ENCODE data around the gene LRRC71.
A peak's percentile ranks its signal among the peaks of the same experiment; 100 is the strongest.

The LRRC71 gene

DNA sequence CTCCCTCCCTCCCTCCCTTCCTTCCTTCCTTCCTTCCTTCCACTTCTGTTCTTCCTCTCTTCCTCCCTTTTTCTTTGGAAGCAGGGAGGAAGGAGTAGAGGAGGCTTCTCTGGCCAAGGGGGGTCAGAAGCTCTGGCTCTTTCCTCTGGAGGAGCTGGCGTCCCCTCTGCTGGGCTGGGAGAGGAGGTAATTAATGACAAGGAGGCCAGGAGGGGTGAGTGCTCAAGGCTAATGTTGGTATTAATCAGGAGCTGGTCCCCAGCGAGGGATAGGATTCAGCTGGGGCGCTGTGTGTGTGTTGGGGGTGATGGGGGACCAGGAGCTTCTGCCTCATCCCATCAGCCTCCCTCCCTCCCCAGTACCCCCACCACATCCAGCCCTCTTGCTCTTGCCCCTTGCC lies 33.1 kb upstream of the LRRC71 start:
- TF ChIP-seq SNAI2 (CRISPR knock-in tag; IDR thresholded peaks at IDR 0.05): no peak
- ATAC-seq: no peak

DNA sequence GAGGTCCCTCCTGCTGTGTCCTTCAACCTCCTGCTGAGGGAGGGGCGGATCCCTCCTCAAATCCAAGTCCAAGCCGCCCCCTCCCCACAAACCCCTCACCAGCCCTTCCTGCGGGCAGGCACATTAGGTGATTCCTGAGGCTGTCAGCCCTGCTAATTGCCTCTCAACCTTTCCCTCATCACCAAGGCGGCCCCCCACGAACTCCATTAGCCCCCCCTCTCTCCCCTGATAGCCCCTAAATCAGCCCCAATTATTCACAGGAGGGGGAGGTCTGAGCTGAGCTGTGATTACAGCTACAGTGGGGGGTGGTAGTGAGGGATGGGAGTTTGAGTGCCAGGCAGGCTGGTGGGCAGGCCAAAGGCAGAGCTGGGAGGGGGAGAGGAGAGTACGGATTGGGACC lies 32.7 kb upstream of the LRRC71 start:
- ATAC-seq: no peak
- no peak for TF ChIP-seq ZFP3 (CRISPR knock-in tag; IDR thresholded peaks at IDR 0.05)
- TF ChIP-seq, protein P1, sequence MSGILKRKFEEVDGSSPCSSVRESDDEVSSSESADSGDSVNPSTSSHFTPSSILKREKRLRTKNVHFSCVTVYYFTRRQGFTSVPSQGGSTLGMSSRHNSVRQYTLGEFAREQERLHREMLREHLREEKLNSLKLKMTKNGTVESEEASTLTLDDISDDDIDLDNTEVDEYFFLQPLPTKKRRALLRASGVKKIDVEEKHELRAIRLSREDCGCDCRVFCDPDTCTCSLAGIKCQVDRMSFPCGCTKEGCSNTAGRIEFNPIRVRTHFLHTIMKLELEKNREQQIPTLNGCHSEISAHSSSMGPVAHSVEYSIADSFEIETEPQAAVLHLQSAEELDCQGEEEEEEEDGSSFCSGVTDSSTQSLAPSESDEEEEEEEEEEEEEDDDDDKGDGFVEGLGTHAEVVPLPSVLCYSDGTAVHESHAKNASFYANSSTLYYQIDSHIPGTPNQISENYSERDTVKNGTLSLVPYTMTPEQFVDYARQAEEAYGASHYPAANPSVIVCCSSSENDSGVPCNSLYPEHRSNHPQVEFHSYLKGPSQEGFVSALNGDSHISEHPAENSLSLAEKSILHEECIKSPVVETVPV (CRISPR knock-in tag; IDR thresholded peaks at IDR 0.05): no peak
- TF ChIP-seq ZNF70 (CRISPR knock-in tag; IDR thresholded peaks at IDR 0.05): no peak
- TF ChIP-seq GLIS3 (CRISPR knock-in tag; IDR thresholded peaks at IDR 0.05): no peak
- TF ChIP-seq RARB (CRISPR knock-in tag; IDR thresholded peaks at IDR 0.05): no peak
- TF ChIP-seq TOX (CRISPR knock-in tag; IDR thresholded peaks at IDR 0.05; ENCODE audit: borderline replicate concordance): no peak
- TF ChIP-seq, protein P2, sequence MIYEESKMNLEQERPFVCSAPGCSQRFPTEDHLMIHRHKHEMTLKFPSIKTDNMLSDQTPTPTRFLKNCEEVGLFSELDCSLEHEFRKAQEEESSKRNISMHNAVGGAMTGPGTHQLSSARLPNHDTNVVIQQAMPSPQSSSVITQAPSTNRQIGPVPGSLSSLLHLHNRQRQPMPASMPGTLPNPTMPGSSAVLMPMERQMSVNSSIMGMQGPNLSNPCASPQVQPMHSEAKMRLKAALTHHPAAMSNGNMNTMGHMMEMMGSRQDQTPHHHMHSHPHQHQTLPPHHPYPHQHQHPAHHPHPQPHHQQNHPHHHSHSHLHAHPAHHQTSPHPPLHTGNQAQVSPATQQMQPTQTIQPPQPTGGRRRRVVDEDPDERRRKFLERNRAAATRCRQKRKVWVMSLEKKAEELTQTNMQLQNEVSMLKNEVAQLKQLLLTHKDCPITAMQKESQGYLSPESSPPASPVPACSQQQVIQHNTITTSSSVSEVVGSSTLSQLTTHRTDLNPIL (CRISPR knock-in tag; IDR thresholded peaks at IDR 0.05; ENCODE audit: low read depth): no peak
- no peak for TF ChIP-seq PPARA (CRISPR knock-in tag; IDR thresholded peaks at IDR 0.05; ENCODE audit: borderline replicate concordance)
- no peak for TF ChIP-seq ESRRG (CRISPR knock-in tag; IDR thresholded peaks at IDR 0.05)
- no peak for TF ChIP-seq CSDC2 (CRISPR knock-in tag; IDR thresholded peaks at IDR 0.05)
- TF ChIP-seq, protein P3, sequence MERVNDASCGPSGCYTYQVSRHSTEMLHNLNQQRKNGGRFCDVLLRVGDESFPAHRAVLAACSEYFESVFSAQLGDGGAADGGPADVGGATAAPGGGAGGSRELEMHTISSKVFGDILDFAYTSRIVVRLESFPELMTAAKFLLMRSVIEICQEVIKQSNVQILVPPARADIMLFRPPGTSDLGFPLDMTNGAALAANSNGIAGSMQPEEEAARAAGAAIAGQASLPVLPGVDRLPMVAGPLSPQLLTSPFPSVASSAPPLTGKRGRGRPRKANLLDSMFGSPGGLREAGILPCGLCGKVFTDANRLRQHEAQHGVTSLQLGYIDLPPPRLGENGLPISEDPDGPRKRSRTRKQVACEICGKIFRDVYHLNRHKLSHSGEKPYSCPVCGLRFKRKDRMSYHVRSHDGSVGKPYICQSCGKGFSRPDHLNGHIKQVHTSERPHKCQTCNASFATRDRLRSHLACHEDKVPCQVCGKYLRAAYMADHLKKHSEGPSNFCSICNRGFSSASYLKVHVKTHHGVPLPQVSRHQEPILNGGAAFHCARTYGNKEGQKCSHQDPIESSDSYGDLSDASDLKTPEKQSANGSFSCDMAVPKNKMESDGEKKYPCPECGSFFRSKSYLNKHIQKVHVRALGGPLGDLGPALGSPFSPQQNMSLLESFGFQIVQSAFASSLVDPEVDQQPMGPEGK (CRISPR knock-in tag; IDR thresholded peaks at IDR 0.05; ENCODE audit: borderline replicate concordance): no peak
- TF ChIP-seq, protein P4, sequence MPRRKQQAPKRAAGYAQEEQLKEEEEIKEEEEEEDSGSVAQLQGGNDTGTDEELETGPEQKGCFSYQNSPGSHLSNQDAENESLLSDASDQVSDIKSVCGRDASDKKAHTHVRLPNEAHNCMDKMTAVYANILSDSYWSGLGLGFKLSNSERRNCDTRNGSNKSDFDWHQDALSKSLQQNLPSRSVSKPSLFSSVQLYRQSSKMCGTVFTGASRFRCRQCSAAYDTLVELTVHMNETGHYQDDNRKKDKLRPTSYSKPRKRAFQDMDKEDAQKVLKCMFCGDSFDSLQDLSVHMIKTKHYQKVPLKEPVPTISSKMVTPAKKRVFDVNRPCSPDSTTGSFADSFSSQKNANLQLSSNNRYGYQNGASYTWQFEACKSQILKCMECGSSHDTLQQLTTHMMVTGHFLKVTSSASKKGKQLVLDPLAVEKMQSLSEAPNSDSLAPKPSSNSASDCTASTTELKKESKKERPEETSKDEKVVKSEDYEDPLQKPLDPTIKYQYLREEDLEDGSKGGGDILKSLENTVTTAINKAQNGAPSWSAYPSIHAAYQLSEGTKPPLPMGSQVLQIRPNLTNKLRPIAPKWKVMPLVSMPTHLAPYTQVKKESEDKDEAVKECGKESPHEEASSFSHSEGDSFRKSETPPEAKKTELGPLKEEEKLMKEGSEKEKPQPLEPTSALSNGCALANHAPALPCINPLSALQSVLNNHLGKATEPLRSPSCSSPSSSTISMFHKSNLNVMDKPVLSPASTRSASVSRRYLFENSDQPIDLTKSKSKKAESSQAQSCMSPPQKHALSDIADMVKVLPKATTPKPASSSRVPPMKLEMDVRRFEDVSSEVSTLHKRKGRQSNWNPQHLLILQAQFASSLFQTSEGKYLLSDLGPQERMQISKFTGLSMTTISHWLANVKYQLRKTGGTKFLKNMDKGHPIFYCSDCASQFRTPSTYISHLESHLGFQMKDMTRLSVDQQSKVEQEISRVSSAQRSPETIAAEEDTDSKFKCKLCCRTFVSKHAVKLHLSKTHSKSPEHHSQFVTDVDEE (CRISPR knock-in tag; IDR thresholded peaks at IDR 0.05): no peak
- no peak for TF ChIP-seq OSR1 (CRISPR knock-in tag; IDR thresholded peaks at IDR 0.05)
- TF ChIP-seq, protein P5, sequence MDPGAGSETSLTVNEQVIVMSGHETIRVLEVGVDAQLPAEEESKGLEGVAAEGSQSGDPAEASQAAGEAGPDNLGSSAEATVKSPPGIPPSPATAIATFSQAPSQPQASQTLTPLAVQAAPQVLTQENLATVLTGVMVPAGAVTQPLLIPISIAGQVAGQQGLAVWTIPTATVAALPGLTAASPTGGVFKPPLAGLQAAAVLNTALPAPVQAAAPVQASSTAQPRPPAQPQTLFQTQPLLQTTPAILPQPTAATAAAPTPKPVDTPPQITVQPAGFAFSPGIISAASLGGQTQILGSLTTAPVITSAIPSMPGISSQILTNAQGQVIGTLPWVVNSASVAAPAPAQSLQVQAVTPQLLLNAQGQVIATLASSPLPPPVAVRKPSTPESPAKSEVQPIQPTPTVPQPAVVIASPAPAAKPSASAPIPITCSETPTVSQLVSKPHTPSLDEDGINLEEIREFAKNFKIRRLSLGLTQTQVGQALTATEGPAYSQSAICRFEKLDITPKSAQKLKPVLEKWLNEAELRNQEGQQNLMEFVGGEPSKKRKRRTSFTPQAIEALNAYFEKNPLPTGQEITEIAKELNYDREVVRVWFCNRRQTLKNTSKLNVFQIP (CRISPR knock-in tag; IDR thresholded peaks at IDR 0.05; ENCODE audit: borderline replicate concordance, low read depth): no peak
- no peak for TF ChIP-seq BACH2 (CRISPR knock-in tag; IDR thresholded peaks at IDR 0.05; ENCODE audit: borderline replicate concordance)

DNA sequence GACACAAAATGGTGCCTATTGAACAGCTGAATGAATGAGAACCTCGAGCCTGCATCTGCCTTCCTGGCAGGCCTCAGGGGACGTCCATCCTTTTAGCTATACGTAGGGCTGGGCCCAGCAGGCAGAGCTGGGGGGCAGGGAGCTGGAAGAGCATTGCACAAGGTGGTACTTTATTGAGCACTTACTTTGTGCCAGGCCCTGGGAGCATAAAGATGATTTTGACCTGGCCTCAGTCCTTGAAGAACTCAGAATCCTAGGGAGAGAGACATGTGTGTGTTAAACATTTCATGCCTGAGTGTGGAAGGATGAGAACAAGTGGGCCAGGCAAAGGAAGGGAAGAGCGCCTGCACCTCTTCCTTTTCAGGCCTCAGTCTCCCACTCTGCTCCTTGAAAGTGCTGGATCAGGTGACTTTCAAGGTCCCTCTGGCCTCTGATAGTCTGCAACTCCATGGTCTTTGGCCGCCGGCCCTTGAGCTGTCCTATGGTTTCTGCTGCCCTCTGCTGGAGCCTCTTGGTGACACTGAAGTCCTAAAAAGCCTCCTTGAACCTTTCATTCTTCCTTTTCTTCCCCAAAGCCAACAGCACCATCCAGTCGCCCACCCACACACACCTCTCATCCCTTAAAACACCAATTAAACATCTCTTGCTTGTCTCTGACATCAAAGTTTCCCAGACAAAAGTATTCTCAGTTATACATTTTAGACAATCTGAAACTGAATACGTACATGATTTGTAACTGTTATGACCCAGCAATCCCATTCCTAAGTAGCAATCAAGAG lies 30.4 kb upstream of the LRRC71 start:
- peak; percentile 74 for ATAC-seq
- TF ChIP-seq ISL1 (CRISPR knock-in tag; IDR thresholded peaks at IDR 0.05) (no peak), ZNF565 (CRISPR knock-in tag; conservative IDR thresholded peaks at IDR 0.05; ENCODE audit: low read depth) (no peak), ESRRG (CRISPR knock-in tag; IDR thresholded peaks at IDR 0.05) (no peak), PPARA (CRISPR knock-in tag; IDR thresholded peaks at IDR 0.05; ENCODE audit: borderline replicate concordance) (no peak), BACH2 (CRISPR knock-in tag; IDR thresholded peaks at IDR 0.05; ENCODE audit: borderline replicate concordance) (no peak), ZNF70 (CRISPR knock-in tag; IDR thresholded peaks at IDR 0.05) (no peak), RARB (CRISPR knock-in tag; IDR thresholded peaks at IDR 0.05) (no peak)
- TF ChIP-seq, protein P2 (CRISPR knock-in tag; IDR thresholded peaks at IDR 0.05; ENCODE audit: low read depth): no peak
- TF ChIP-seq, protein P5 (CRISPR knock-in tag; IDR thresholded peaks at IDR 0.05; ENCODE audit: borderline replicate concordance, low read depth): no peak
- TF ChIP-seq, protein P1 (CRISPR knock-in tag; IDR thresholded peaks at IDR 0.05): no peak

Measured in SK-N-SH treated with all-trans-retinoic acid at 6 μM for 48 hours (cell line).